GM19351 (cell line): ENCODE results near the gene STRN4.
"Not testable (repeated sequence)": the region's sequence is repeated elsewhere in the genome, so short reads cannot be mapped to it uniquely, and the experiment has no call there.

Experiments used
- ATAC-seq: cut with Tn5 transposase; IDR thresholded peaks from one replicate; pipeline ENCODE4 v1.9.1; 2021; ENCODE audit warnings: mild to moderate bottlenecking, moderate library complexity; ENCODE audit not compliant: unreplicated experiment

STRN4 gene, protein sequence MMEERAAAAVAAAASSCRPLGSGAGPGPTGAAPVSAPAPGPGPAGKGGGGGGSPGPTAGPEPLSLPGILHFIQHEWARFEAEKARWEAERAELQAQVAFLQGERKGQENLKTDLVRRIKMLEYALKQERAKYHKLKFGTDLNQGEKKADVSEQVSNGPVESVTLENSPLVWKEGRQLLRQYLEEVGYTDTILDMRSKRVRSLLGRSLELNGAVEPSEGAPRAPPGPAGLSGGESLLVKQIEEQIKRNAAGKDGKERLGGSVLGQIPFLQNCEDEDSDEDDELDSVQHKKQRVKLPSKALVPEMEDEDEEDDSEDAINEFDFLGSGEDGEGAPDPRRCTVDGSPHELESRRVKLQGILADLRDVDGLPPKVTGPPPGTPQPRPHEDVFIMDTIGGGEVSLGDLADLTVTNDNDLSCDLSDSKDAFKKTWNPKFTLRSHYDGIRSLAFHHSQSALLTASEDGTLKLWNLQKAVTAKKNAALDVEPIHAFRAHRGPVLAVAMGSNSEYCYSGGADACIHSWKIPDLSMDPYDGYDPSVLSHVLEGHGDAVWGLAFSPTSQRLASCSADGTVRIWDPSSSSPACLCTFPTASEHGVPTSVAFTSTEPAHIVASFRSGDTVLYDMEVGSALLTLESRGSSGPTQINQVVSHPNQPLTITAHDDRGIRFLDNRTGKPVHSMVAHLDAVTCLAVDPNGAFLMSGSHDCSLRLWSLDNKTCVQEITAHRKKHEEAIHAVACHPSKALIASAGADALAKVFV

DNA sequence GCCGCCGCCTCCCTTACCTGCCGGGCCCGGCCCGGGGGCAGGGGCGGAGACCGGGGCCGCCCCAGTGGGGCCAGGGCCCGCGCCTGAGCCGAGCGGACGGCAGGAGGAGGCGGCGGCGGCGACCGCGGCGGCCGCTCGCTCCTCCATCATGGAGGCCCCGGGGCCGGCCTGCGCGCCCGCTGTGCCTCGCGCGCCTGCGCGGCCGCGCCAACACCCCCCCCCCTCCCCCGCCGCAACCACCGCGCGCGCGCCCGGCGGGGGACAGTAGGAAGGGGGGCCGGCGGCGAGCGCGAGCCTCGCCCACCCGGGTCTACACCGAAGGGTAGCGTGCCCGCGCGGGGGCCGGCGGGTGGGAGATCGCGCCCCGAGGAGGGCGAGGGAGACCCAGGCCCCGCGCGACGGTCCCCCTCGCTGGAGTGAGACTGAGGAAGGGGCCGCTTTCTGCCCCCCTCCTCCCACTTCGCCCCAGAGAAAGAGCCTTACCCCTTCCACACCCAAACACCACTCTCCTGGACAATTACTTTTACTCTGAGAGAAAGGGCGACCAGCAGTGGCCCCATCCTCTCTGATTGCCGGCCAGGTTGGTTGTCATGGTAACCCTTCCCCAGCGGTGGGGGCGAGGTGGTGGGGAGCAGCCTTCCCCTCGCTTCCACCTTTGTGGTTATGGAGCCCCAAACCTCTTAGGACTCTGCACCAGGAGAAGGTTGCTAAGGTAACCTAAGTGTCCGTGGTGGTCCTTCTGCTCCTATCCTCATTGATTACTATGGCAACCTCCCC is at the start of gene STRN4:
TSS of gene STRN4 (minus strand) at position 170 of the 777 bp plus-strand sequence. CDS start at position 150, 20 bp downstream.
- no peak for ATAC-seq

DNA sequence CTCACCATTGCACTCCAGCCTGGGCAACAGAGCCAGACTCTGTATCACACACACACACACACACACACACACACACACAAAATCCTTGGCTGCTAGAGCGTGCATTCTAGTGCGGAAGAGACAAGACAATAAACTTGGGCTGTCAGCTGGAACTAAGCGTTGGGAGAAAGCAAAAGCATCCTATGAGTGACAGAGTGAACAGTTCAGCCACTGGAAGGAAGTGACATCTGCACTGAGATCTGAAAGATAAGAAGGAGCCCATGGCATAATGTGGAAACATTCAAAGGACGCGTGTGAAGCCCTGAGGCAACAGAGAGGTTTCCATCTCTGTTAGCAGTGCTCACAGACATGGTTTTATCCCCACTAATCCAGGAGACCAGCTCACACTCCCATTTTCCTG is 45.7 kb upstream of the STRN4 start:
- no peak for ATAC-seq

DNA sequence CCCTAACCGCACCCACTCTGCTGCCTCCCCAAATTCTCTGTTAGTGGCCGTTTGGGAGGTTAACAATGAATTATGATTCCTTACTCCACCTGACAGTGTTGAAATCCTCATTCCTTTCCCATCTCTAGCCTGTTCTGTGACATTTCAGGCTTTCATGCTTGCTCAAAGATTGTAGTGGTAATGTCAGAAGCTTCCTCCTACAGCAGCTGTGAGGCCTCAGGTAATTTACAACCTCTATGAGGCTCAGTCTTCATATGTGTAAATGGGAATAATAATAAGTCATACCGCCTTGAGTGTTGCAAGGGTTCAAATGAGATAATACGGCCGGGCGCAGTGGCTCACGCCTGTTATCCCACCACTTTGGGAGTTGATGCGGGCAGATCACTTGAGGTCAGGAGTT is 43.1 kb upstream of the STRN4 start:
- no peak for ATAC-seq

DNA sequence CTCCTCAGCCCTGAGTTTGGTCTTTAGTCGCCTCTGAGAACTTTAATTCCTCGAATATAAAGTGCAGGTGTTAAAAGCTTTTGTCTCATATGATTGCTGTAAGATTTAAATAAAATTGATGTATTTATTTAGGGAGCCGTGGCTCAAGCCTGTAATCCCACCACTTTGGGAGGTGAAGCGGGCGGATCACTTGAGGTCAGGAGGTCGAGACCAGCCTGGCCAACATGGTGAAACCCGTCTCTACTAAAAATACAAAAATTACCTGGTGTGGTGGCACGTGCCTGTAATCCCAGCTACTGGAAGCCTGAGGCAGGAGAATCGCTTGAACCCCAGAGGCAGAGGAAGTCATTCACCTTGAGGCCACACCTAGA is 42.7 kb upstream of the STRN4 start:
- ATAC-seq, result no peak

DNA sequence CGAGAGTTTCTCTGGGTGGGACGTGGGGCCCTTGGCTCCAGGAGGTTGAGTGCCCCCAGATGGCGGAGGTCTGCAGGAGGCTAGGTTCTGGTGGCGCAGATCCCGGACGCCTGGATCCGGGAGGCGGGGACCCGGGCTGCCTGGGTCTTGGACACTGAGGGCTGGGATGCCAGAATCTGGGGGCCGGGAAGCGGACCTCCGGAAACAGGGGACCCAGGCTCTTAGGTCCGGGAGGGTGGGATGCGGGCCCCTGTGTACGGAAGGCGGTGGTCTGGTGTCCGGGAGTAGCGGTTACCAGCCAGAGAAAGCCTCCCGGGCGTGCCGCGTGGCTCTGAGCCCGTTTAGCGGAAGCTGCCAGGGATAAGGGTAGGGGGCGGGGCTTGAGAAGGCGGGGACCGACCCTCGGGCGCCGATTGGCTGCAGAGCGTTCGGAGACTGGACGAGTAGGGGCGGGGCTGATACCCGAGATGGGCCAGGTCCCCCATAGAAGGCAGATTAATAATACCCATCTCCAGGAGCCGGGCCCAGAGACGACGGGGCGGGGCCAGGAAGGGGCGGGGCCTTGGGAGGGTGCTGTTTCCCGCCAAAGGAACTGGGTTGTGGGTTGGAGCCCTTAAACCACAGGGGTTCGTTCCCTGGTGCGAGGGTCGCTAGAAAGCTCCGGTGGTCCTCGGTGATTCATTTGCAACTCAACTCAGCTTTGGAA is 42.2 kb upstream of the STRN4 start, which contains the start of gene SLC1A5:
TSS of gene SLC1A5 (minus strand) at position 333 of the 706 bp plus-strand sequence. CDS start 629 bp downstream, outside the sequence.
- peak; percentile 65 for ATAC-seq

DNA sequence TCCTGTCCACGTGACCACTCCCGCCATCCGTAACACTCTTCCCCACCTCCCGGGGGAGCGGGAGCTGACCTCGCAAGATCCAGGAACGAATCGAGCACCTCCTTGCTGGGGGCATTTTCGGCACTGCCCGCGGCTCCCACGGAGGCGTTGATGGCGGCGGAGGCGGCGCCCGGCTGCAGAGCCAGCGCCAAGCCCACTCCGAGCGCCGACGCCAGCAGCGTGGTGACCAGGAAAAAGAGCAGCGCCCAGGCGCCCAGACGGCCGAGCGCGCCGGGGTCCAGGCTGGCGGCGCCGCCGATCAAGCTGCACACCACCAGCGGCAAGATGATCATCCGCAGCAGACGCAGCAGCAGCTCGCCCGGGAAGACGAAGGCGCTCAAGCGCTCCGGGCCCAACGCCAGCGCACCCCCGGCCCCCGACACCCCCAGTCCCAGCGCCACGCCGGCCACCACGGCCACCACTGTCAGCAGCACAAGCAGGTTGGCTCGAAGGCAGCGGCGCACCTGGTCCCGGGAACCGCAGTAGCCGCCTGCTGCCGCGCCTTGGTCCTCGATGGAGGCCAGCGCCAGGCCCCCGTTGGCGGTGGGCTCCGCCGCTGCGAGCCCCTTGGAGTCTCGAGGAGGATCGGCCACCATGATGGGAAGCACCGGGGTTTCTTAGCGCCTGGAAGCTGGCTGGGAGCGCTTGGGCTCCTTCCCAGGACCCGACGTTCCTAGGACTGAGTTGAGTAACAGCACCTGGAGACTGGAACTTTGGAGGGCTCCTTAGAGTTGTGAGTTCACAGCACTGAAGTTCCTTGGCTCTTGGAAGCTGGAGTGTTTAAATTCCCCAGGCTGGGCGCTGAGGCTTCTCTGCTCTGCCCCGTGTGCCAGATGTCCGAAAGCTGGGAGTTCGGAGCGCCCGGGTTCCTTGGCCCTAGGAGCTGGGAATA is 41.3 kb upstream of the STRN4 start:
- ATAC-seq, result no peak

DNA sequence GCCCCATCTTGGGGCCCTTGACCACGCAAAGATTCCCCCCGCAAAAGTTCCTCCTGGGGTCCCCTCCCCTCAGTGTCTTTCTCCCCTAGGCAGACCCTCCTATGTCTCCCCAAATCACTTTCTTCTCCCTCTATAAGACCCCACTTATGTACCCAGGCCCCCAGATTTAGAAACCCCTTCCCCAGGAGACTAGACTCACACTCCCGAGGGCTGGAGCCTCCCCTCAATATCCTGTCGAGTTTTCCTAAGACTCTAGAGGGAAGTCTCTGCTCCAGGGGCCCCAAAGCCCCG is 40.7 kb upstream of the STRN4 start:
- no peak for ATAC-seq

DNA sequence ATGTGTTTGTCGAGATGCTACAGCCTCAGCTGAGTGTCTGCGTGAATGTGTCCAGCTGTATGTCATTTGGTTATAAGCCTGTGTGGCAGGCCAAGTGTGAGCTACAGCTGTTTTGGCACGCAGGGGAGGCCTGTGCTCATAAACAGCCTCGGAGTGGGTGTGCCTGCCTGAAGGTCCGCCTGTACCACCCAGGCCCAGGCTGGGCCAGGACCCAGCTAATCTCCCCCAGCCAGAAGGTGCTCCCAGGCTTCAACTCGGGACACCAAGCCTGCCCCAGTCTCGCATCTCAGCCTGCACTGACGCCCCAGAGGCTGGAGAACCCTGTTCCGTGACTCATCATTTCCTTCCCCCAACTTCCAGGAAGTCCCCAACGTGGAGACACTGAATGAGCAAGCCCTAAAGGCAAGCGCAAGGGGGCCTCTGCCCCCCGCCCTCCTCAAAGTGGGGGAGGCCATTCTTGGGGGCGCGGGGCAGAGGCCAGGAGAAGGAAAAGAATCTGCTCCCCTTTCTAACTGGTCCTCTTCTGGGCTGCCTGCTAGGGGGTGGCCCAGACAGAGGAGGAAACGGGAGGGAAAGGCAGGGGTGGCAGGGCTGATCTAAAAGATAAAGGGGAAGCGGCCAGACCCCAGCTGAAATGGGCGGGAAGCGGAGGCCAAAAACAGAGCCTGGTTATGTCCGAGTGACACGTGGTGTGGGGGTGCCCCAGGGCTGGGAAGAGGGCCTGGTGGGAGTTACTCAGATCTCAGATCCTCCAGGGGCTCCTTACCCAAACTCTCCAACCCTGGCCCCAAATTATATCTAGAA is 40.2 kb upstream of the STRN4 start:
- ATAC-seq, result no peak

DNA sequence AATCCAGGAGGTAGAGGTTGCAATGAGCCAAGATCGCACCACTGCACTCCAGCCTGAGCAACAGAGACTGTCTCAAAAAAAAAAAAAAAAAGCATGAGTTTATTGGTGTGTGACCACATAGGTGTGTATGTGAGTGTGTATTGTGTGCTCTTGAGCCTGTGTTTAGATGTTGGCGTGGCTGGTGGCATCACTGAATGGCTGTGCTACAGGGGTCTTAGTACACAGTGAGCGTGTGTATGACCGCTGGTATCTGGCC is 39.7 kb upstream of the STRN4 start:
- ATAC-seq, result no peak

DNA sequence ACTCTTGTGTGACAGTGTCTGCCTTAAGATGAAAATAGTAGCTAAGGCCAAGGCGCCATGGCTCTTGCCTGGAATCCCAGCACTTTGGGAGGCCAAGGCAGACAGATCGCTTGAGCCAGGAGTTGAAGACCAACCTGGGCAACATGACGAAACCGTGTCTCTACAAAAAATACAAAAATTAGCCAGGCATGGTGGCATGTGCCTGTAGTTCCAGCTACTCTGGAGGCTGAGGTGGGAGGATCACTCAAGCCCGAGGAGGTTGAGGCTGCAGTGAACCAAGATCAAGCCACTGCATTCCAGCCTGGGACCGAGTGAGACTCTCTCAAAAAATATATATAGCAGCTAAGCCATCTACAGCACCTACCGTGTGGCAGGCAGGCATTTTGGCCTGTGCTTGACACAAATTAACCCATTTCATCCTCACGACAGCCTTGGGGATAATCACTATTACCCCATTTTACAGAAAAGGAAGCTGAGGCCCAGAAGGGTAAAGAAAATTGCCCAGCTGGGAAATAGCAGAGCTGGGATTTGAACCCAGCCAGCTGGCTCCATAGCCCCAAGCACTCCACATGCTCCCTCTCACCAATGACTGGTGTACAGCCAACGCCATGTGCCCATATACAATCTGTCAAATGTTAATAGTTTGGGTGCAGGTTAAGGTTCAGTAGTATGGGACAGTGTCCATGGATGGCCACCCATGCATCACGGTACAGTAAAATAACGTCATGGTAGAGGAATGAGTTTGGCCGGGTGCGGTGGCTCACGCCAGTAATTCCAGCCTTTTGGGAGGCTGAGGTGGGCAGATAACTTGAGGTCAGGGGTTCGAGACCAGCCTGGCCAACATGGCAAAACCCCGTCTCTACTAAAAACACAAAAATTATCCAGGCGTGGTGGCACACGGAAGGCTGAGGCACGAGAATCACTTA is 39.1 kb upstream of the STRN4 start:
- no peak for ATAC-seq

DNA sequence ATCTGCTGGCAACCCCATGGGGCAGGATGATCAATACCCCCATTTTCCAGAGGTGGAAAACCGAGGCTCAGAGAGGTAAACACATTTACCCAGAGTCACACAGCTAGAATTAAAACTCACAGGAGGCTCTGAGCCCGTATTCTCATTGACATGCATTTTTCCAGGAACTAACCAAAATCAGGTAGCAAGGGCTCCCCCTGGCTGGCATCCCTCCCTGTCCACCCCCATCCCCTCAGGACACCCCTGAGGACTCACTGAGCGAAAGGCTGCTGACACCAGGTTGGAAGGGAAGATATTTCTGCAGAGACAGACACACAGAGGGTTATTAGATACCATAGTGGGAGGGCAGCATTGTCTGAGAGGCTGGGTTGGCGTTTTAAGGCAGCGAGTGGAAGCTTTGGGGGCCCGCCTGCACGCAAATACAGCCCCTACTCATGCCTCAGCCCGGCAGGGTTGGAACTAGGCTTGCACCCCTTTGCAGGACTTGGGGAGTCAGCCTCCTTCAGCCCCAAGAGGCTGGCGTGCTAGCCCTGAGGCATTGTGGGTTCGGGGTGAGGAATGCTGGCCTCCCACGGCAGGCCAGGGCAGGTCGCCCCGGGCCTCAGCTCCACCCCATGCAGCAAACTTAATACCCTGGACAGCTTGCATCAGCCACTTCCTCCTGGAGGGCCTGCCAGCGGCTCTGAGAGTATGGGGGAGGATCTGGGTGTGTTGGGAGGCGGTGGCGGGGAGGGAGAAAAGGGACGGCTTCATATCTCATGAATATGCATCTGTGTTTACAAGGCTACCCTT is 38.2 kb upstream of the STRN4 start:
- peak; percentile 45 for ATAC-seq

DNA sequence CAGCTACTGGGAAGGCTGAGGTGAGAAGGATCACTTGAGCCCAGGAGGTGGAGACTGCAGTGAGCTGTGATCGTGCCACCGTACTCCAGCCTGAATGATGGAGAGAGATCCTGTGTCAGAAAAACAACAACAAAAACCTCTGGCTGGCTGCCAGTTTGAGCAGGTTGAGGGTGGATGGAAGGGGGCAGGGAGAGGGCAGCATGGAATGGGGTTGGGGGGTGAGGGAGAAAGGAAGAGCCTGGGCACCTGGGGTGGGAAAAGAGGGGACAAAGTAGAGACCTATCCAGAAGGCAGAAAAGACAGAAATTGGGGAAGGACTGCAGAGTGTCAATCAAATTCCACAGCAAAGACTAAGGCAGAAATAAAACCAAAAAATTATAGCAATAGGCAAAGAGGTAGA is 37.4 kb upstream of the STRN4 start:
- no peak for ATAC-seq

DNA sequence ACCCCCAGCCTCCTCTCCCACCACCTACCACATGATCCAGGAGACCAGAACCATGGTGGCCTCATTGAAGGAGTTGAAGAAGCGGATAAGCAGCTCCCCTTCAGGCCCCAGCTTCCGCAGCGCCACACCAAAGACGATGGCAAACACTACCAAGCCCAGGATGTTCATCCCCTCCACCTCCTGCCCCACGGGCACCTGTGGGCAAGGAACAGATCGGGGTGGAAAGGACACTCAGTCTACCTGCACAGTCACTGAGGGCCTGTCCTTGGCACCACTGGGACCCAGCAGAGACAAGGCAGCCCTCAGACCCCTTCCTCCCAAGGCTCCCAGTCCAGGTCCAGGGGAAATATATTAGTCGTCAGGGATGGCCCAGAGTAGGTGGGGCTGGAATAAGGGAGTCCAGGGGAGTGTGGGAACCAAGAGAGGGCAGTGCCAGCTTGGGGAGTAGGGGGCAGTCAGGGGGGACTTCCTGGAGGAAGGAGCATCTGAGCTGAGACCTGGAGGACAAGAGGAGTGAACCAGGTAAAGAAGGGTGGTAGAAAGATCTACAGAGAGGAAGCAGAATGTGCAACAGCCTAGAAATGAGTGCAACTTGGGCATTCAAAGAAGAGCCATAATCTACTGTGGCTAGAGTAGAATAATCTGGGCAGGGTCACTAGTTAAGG is 36.2 kb upstream of the STRN4 start:
- no peak for ATAC-seq

DNA sequence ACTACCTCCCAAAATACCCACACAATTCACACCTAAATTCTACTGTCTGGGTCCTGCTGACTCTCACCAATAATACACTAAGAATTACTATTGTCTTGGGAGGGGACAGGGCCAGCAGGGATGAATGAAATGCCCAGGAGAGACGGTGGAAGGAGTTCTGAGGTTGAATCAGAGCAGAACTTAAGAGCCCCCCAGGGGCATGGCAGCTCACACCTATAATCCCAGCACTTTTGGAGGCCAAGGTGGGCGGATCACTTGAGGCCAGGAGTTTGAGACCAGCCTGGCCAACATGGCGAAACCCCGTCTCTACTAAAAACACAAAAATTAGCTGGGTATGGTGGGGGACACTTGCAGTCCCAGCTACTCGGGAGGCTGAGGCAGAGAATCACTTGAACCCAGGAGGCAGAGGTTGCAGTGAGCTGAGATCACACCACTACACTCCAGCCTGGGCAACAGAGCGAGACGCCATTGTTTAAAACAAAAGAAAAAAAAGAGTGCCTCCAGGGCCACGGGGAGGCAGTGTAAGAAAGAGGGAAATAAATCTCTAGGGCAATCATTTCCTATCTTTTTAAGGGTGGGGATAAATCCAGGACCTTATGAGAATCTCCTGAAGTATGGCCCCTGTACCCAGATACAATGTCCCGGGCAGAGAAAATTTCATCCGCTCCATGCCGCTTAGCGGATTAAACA is 31.9 kb upstream of the STRN4 start:
- ATAC-seq, result not testable (repeated sequence)

DNA sequence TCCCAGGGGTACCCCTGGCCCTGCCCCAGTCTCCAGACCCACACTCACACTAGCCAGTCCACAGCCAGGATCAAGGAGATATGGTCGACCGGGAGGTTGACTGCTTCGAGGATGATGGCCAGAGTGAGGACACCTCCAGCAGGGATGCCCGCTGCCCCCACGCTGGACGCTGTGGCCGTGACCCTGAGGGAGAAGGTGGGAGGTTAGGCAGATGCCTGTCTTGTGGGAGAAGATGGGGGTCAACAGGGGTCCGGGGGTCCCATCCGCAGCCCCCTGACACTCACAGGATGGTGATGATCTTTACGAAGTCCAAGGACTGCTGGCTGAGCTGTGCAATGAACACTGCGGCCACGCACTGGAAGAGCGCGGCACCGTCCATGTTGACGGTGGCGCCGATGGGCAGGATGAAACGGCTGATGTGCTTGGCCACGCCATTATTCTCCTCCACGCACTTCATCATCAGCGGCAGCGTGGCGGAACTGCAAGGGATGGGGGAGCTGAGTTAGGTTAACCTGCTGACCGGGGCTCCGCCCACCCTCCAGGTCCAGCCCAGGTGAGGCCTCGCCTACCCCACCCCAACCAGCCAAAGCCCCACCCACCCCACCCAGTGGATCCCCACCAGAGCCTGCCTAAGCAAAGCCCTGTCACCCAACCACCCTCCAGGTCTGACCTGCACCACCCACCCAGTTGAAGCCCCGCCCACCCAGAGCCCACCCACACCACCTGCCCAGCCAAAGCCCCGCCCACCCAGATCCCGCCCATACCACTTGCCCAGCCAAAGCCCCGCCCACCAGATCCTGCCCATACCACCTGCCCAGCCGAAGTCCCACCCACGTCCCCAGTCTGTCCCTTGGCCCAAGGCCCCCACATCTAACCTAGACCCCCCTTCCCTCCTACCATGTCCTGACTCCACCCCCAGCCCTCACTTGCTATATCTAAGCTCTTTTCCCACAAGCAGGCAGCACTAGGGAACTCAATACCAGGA is 31.0 kb upstream of the STRN4 start:
- ATAC-seq, result no peak
